ENCODE measurements around the gene PHYH.

DNA sequence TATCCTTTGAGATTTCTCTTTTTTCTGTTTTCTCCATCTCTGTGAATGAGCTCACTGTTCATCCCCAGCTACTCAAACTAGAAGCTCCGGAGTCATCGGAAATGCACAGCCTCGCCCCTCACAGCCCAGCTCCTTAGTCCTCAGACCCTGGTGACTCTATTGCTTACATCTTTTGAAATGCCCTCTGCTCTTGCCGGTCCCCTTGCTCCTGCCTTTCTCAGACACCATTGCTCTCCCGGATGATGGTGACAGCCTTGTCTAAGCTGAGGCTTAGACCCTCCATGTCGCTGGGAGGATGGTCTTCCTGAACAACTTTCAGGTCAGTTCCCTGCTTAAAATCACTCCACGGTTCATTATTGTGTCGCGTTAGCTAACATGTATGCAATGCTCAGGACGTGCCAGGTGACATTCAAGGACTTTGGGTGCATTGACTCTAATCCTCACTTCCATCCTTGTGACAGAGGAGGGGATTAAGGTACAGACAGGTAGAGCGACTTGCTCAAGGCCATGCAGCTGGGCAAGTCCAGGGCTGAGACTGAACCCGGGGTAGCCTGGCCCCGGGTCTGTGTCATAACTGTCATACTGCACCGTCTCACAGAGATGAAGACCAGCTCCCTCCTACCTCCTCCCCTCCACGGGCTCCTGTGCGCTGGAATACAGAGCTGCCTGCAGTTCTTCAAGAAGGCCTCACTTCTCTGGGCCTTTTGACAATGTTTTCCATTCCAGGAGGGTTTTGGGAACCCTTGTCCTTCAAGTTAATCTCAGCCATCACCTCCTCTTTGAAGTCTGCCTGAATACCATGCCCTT lies 61.4 kb downstream of the PHYH start:
- TF ChIP-seq POLR2A (IDR thresholded peaks at IDR 0.05; ENCODE audit: low read length), result no peak
- no peak for TF ChIP-seq GATA1 (IDR thresholded peaks at IDR 0.05; ENCODE audit: low read depth, low read length)
